GM10248 (cell line): ENCODE data around the gene SETX.

Experiments
- CTCF ChIA-PET: fragments of 300-600 bp; sonication (Branson Sonifier 250); formaldehyde crosslinking; extraction: SDS; loops from one replicate; lab custom pipeline; 2021; ENCODE audit warnings: antibody characterized with exemption; lab: Yijun Ruan, JAX
- POLR2A ChIA-PET: fragments of 350-650 bp; sonication (Branson Sonifier 250); formaldehyde crosslinking; extraction: SDS; loops from one replicate; lab custom pipeline; 2020; ENCODE audit warnings: antibody characterized with exemption; lab: Yijun Ruan, JAX
- DNase-seq: peaks from one replicate; pipeline ENCODE4 v3.0.0; 2012; ENCODE audit errors: extremely low spot score
- TF ChIP-seq, protein P1 (sequence below): IDR thresholded peaks from 2 replicates; pipeline ENCODE4 v1.5.1; 2012; ENCODE audit warnings: mild to moderate bottlenecking, low read depth; ENCODE audit errors: extremely low read depth, missing control alignments, control extremely low read depth

SETX gene

DNA sequence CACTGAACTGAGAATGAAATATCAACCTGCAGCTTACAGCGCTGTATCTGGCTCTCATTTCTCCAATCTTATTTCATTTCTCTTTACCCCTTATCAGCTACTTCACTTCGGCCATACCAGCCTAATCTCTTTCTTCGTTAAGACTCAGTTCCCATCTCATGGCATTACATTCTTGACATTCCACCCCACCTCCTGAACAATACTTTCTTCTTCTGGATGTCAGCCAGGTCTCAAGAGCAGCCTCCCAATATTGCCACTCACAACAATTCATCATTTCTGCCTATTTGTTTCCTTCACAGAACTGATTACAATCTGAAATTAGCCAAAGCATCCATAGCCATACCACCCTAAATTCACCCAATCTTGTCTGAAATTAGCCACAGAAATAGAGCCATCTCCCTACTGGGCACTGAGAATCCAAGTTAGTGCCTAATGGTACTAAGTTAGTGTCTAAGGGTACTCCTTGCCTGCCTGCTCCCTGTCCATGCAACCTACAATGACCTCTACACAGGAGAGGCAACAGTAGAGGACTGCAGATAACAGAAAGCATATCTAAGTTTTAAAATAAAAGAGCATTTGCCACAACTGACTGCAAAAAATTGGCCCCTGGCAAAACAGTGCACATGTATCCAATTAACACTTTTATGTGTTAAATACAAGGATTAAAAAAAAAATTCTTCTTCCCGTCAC lies 35.2 kb downstream of the SETX start:
- no peak for DNase-seq
- ChIA-PET CTCF (interaction anchor here (0.8 to 1.1 kb wide), 4 partner anchors 8 to 13 kb away, joined by 3 to 4 read pairs (median 4); no protein-coding TSS in a partner anchor), POLR2A (interaction anchor here (0.6 to 0.7 kb wide), 2 partner anchors 95 to 1039 kb away, joined by 3 to 4 read pairs; no protein-coding TSS in a partner anchor)
- TF ChIP-seq, protein P1, sequence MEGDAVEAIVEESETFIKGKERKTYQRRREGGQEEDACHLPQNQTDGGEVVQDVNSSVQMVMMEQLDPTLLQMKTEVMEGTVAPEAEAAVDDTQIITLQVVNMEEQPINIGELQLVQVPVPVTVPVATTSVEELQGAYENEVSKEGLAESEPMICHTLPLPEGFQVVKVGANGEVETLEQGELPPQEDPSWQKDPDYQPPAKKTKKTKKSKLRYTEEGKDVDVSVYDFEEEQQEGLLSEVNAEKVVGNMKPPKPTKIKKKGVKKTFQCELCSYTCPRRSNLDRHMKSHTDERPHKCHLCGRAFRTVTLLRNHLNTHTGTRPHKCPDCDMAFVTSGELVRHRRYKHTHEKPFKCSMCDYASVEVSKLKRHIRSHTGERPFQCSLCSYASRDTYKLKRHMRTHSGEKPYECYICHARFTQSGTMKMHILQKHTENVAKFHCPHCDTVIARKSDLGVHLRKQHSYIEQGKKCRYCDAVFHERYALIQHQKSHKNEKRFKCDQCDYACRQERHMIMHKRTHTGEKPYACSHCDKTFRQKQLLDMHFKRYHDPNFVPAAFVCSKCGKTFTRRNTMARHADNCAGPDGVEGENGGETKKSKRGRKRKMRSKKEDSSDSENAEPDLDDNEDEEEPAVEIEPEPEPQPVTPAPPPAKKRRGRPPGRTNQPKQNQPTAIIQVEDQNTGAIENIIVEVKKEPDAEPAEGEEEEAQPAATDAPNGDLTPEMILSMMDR = no peak

DNA sequence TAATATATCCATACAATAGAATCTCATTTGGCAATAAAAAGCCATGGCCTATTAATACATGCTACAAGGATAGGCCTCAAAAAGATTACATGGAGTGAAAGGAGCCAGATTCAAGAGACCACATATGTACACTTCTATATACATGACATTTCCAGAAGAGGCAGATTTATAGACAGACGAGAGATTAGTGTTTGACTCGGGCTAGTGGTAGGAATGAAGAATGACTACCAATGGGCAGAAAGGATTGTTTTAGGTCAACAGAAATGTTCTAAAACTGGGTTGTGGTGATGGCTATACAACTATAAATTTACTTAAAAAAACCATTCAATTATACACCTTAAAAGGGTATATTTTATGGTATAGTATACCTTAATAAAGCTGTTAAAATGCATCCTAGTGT lies 41.9 kb downstream of the SETX start:
- TF ChIP-seq, protein P1 = no peak

DNA sequence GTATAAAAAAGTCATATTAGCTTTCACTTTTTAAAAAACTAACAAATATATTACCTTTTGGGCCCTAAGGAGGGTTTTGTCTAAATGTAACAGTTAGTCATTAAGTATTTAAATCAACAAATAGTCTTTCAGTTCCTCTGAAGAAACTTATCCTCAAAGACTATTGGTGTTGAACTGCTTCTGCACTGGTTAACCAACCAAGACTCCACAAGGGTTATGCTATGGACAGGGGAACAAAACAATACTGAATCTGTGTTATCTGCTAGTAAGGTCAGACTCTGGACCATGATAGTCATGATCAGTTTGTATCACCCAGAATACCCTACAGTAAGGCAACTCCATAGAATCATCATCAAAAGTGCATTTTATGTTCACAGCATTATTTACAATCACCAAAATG lies 42.4 kb downstream of the SETX start:
- CTCF ChIA-PET = interaction anchor here (0.9 to 1.0 kb wide), 2 partner anchors 8 to 17 kb away, joined by 3 read pairs; no protein-coding TSS in a partner anchor
- TF ChIP-seq, protein P1 = no peak
- no peak for DNase-seq
- POLR2A ChIA-PET = interaction anchor here (1.0 kb wide), 1 partner anchor 15 kb away, joined by 3 read pairs; no protein-coding TSS in a partner anchor

More for the DNA sequence above, 41.9 kb downstream of the SETX start:
- DNase-seq = no peak
- CTCF ChIA-PET = interaction anchor here (1.0 kb wide), 1 partner anchor 15 kb away, joined by 3 read pairs; no protein-coding TSS in a partner anchor
- POLR2A ChIA-PET = interaction anchor here (1.0 kb wide), 1 partner anchor 15 kb away, joined by 3 read pairs; no protein-coding TSS in a partner anchor

DNA sequence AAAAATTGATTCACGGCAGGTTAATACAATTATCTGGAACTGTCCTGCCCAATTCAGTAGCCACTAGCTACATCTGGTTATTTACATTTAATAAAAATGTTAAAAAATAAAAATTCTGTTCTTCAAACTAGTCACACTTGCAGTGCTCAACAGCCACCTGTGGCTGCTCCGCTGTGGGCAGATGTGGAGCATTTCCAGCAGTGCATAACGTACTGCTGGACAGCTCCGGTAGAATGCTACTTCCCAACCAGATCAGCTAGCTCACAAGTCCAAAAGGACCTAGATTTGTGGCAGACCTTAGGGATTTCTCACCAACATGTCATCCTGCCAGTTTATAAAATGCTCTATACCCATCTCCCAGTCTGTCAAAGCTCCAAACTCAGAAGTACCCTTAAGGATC lies 42.8 kb downstream of the SETX start:
- no peak for DNase-seq
- ChIA-PET POLR2A (no interaction called here), CTCF (interaction anchor here (0.9 to 1.0 kb wide), 2 partner anchors 8 to 18 kb away, joined by 3 read pairs; no protein-coding TSS in a partner anchor)
- TF ChIP-seq, protein P1 = no peak

DNA sequence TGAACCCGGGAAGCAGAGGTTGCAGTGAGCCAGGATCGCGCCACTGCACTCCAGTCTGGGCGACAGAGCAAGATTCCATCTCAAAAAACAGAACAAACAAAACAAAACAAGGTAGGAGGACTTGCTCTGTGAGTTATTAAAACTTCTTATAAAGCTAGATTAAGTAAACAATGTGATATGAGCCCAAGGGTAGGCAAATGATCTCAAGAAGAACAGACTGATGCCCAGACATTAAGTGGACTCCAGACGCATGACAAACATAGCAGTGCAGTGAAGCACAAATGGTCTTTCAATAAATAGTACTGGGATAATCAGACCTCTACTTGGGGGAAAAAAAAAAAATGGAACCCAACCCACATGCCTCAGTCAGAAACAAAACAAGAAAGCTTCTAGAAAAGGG lies 45.7 kb downstream of the SETX start:
- TF ChIP-seq, protein P1 = no peak
- DNase-seq = no peak
- ChIA-PET POLR2A (no interaction called here), CTCF (interaction anchor here (0.9 to 1.5 kb wide), 3 partner anchors 14 to 40 kb away, joined by 3 to 4 read pairs (median 3); no protein-coding TSS in a partner anchor)

DNA sequence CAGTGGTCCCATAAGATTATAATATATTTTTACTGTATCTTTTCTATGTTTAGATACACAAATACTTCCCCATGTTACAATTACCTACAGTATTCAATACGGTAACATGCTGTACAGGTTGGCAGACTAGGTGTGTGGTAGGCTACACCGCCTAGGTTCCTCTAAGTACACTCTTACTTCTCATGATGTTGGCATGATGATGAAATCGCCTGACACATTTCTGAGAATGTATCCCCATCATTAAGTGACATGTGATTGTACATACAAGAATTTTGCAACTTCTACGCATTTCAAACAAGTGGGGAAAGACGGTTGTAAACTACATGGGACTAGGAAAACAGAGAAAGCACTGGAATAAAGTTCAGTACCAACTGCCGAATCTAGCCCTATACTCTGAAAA lies 53.3 kb downstream of the SETX start:
- CTCF ChIA-PET = no interaction called here
- POLR2A ChIA-PET = no interaction called here
- TF ChIP-seq, protein P1 = no peak
- no peak for DNase-seq
